ENCODE results near the gene NEDD8.

DNA sequence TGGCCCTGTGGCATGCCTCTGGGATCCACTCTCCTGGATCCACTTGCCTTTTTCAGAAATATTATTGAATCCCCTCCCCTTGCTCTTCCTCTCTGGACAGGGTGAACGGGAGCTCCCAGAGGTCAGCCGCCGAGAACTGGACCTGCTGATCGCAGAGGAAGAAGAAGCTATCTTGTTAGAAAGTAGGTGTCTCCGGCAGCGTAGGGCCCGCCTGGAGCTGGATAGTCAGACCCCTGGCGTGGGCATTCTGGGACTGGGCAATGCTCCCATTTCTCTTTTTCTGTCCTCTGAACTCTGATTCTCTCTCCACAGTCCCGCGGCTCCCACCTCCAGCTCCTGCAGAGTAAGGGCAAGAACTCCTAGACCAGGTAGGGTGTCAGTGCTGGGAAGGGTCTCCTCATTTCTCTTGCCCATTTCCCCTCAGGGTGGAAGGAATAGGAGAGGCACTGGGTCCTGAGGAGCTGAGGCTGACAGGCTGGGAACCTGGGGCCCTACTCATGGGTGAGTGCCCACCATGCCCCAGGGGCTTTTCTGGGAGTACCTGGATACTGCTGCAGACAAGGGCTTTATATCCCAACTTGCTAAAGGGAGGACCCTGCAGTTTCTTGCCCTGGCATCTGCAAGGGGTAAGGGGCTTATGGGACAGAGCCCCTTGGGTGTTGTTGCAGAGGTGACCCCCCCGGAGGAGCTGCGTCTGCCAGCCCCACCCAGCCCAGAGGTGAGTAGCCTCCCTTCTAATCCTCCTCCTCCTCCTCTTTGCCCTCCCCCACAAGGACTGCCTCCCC lies 54.9 kb downstream of the NEDD8 start:
- TF ChIP-seq CREB1 (CRISPR knock-in tag; IDR thresholded peaks at IDR 0.05; ENCODE audit: low read depth), result no peak
- TF ChIP-seq, protein P1, sequence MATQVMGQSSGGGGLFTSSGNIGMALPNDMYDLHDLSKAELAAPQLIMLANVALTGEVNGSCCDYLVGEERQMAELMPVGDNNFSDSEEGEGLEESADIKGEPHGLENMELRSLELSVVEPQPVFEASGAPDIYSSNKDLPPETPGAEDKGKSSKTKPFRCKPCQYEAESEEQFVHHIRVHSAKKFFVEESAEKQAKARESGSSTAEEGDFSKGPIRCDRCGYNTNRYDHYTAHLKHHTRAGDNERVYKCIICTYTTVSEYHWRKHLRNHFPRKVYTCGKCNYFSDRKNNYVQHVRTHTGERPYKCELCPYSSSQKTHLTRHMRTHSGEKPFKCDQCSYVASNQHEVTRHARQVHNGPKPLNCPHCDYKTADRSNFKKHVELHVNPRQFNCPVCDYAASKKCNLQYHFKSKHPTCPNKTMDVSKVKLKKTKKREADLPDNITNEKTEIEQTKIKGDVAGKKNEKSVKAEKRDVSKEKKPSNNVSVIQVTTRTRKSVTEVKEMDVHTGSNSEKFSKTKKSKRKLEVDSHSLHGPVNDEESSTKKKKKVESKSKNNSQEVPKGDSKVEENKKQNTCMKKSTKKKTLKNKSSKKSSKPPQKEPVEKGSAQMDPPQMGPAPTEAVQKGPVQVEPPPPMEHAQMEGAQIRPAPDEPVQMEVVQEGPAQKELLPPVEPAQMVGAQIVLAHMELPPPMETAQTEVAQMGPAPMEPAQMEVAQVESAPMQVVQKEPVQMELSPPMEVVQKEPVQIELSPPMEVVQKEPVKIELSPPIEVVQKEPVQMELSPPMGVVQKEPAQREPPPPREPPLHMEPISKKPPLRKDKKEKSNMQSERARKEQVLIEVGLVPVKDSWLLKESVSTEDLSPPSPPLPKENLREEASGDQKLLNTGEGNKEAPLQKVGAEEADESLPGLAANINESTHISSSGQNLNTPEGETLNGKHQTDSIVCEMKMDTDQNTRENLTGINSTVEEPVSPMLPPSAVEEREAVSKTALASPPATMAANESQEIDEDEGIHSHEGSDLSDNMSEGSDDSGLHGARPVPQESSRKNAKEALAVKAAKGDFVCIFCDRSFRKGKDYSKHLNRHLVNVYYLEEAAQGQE (IDR thresholded peaks at IDR 0.05; ENCODE audit: unreplicated experiment), result no peak

Data from GM23338 (cell line).